Upper lobe of left lung (tissue), 6 donors: ENCODE measurements around the gene FBXL17. TPM values are rescaled to one million over a fixed set of nuclear protein-coding genes. Genes with fewer than 3 reads are reported as not detected.

Experiments used
- ATAC-seq, 2 donors: fragments of 200-7000 bp; cut with Tn5 transposase; one replicate each; pipeline ENCODE4 v1.9.1; 2022; ENCODE audit warnings: mild to moderate bottlenecking in 2 of 2, moderate library complexity in 2 of 2; ENCODE audit not compliant: low FRiP score in 2 of 2
- DNase-seq, 2 donors: peaks; one replicate each; pipeline ENCODE4 v3.0.0-alpha.2; 2019 to 2020
- H3K27ac ChIP-seq, 4 donors: fragments of 200-600 bp; sonication (generic); one replicate each; pipeline ENCODE4 v1.5.1; 2016 to 2019
- H3K27me3 ChIP-seq, 4 donors: fragments of 200-600 bp; sonication (generic); one replicate each; pipeline ENCODE4 v1.5.1; 2017 to 2019
- H3K36me3 ChIP-seq, 4 donors: fragments of 200-600 bp; sonication (generic); one replicate each; pipeline ENCODE4 v1.5.1; 2016 to 2019
- H3K4me1 ChIP-seq, 4 donors: fragments of 200-600 bp; sonication (generic); one replicate each; pipeline ENCODE4 v1.5.1; 2018 to 2019
- H3K4me3 ChIP-seq, 4 donors: fragments of 200-600 bp; sonication (generic); one replicate each; pipeline ENCODE4 v1.5.1; 2017 to 2019; ENCODE audit warnings: mild to moderate bottlenecking in 2 of 4, moderate library complexity in 1 of 4
- H3K9me3 ChIP-seq, 4 donors: fragments of 200-600 bp; sonication (generic); one replicate each; pipeline ENCODE4 v1.5.1; 2018 to 2019
- CTCF ChIP-seq, 6 experiments: fragments of 450-650 bp in 4 of 6; fragments of 200-600 bp in 2 of 6; sonication (generic) in 2 of 6; IDR thresholded peaks; one replicate each; pipeline ENCODE4 v1.5.1; 2016 to 2019; ENCODE audit warnings: antibody characterized with exemption in 6 of 6
- EP300 ChIP-seq, 4 donors: sonication (generic); formaldehyde crosslinking; IDR thresholded peaks; one replicate each; pipeline ENCODE4 v1.5.1; 2017; ENCODE audit warnings: antibody characterized with exemption in 4 of 4, control low read depth in 2 of 4
- POLR2A ChIP-seq, 4 donors: fragments of 450-650 bp; IDR thresholded peaks; one replicate each; pipeline ENCODE4 v1.5.1; 2016 to 2017; ENCODE audit warnings: antibody characterized with exemption in 4 of 4, mild to moderate bottlenecking in 2 of 4
- POLR2AphosphoS5 ChIP-seq, 2 donors: sonication (generic); formaldehyde crosslinking; IDR thresholded peaks; one replicate each; pipeline ENCODE4 v1.5.1; 2017; ENCODE audit warnings: antibody characterized with exemption in 2 of 2
- WGBS, 2 donors: methylation state at CpG; one replicate each; pipeline ENCODE4 v1.1.5; 2017 to 2018; 5-methylcytosine and 5-hydroxymethylcytosine counted together
- total RNA-seq, 6 donors: library from RNA; depleted of rRNA in 4 of 6; stranded (reverse); fragments of >200 nt in 4 of 6; gene quantifications; one replicate each; pipeline versions ENCODE4 v1.1.0 to v1.2.1, GENCODE V29; 2016 to 2021
- donor health status: DM: no; HTN: no; CAD: no; lungs with moderate emphysema.
- donor health status: DM: no; HTN: yes; CAD: no; lungs with severe emphysema.

Gene FBXL17
- total RNA-seq, 6 donors from 2014 or later = 10.0 to 47.1 (median 16.9) TPM

- 94 to 96% methylated on average over 1 of the region's 1 CpG for WGBS, 2 donors
- H3K27ac ChIP-seq = no peak overlapping the region
- H3K4me1 ChIP-seq = peaks cover 0 to 2% (median 0%) of the 10 kb centered on the region in 4 donors
- DNase-seq (no peak), ATAC-seq (no peak)
- no peaks in the 10 kb centered on the region for H3K27me3 ChIP-seq
- no peak overlapping the region for H3K4me3 ChIP-seq
- no peak for TF ChIP-seq EP300 (IDR thresholded peaks at IDR 0.05)
- no peak for TF ChIP-seq POLR2AphosphoS5 (IDR thresholded peaks at IDR 0.05)
- no peak for TF ChIP-seq CTCF (IDR thresholded peaks at IDR 0.05)
- TF ChIP-seq POLR2A (IDR thresholded peaks at IDR 0.05) = no peak
- H3K9me3 ChIP-seq = no peaks in the 10 kb centered on the region
- H3K36me3 ChIP-seq = no peaks in the 10 kb centered on the region
Measured at GRCh38 chr5:108312258-108312657, 69.6 kb downstream of the FBXL17 start.

- TF ChIP-seq POLR2AphosphoS5 (IDR thresholded peaks at IDR 0.05) = no peak
- Histone ChIP-seq H3K27me3 (no peaks in the 10 kb centered on the region), H3K27ac (no peak overlapping the region), H3K36me3 (no peaks in the 10 kb centered on the region), H3K4me1 (peaks cover 0 to 2% (median 0%) of the 10 kb centered on the region in 4 donors), H3K9me3 (no peaks in the 10 kb centered on the region), H3K4me3 (no peak overlapping the region)
- WGBS, 2 donors = 82 to 85% methylated on average over 3 of the region's 3 CpGs
- no peak for DNase-seq
- ATAC-seq = no peak
Measured at GRCh38 chr5:108311682-108312081, 70.2 kb downstream of the FBXL17 start.

- no peak overlapping the region for H3K4me3 ChIP-seq
- no peak for DNase-seq
- ATAC-seq = no peak
- TF ChIP-seq POLR2A (IDR thresholded peaks at IDR 0.05) = no peak
- H3K27me3 ChIP-seq = no peaks in the 10 kb centered on the region
- no peaks in the 10 kb centered on the region for H3K36me3 ChIP-seq
- H3K9me3 ChIP-seq = no peaks in the 10 kb centered on the region
- H3K4me1 ChIP-seq = no peaks in the 10 kb centered on the region
- H3K27ac ChIP-seq = no peak overlapping the region
- WGBS, 2 donors = 88% methylated on average over 2 of the region's 2 CpGs
Measured at GRCh38 chr5:108303611-108304010, 78.3 kb downstream of the FBXL17 start.

GRCh38 chr5:108303086-108303485 lies 78.8 kb downstream of the FBXL17 start:
- ATAC-seq (no peak), DNase-seq (no peak)
- no peak for TF ChIP-seq CTCF (IDR thresholded peaks at IDR 0.05)
- TF ChIP-seq POLR2A (IDR thresholded peaks at IDR 0.05) = no peak
- no peak for TF ChIP-seq POLR2AphosphoS5 (IDR thresholded peaks at IDR 0.05)
- TF ChIP-seq EP300 (IDR thresholded peaks at IDR 0.05) = no peak
- no peaks in the 10 kb centered on the region for H3K27me3 ChIP-seq
- no peak overlapping the region for H3K4me3 ChIP-seq
- no peaks in the 10 kb centered on the region for H3K36me3 ChIP-seq
- no peaks in the 10 kb centered on the region for H3K4me1 ChIP-seq
- 80 to 94% methylated on average over 1 of the region's 1 CpG for WGBS, 2 donors
- no peak overlapping the region for H3K27ac ChIP-seq
- H3K9me3 ChIP-seq = no peaks in the 10 kb centered on the region

GRCh38 chr5:108297042-108297601 lies 84.8 kb downstream of the FBXL17 start:
- TF ChIP-seq CTCF (IDR thresholded peaks at IDR 0.05) (no peak), POLR2AphosphoS5 (IDR thresholded peaks at IDR 0.05) (no peak), POLR2A (IDR thresholded peaks at IDR 0.05) (no peak), EP300 (IDR thresholded peaks at IDR 0.05) (no peak)
- no peak for DNase-seq
- Histone ChIP-seq H3K36me3 (no peaks in the 10 kb centered on the region), H3K4me1 (no peaks in the 10 kb centered on the region), H3K4me3 (no peak overlapping the region), H3K9me3 (no peaks in the 10 kb centered on the region), H3K27me3 (no peaks in the 10 kb centered on the region), H3K27ac (no peak overlapping the region)
- no peak for ATAC-seq

GRCh38 chr5:108295578-108296368 lies 86.1 kb downstream of the FBXL17 start:
- Histone ChIP-seq H3K4me1 (no peaks in the 10 kb centered on the region), H3K27ac (no peak overlapping the region), H3K4me3 (no peak overlapping the region), H3K36me3 (no peaks in the 10 kb centered on the region), H3K27me3 (no peaks in the 10 kb centered on the region), H3K9me3 (no peaks in the 10 kb centered on the region)
- 87% methylated on average over 2 of the region's 2 CpGs for WGBS, 2 donors
- ATAC-seq (peak in 1 of 2 donors; percentile 43), DNase-seq (no peak)
- TF ChIP-seq POLR2AphosphoS5 (IDR thresholded peaks at IDR 0.05) = no peak
- no peak for TF ChIP-seq POLR2A (IDR thresholded peaks at IDR 0.05)
- TF ChIP-seq EP300 (IDR thresholded peaks at IDR 0.05) = no peak
- no peak for TF ChIP-seq CTCF (IDR thresholded peaks at IDR 0.05)
